Fibroblast of skin of right biceps (primary cell): ENCODE results near the gene CENPB.
"Not testable (repeated sequence)": the region's sequence is repeated elsewhere in the genome, so short reads cannot be mapped to it uniquely, and the experiment has no call there.

ENCODE experiments used
- DNase-seq: peaks from one replicate; pipeline ENCODE4 v3.0.0-alpha.2; 2013

CENPB gene

GRCh38 chr20:3808544-3808943 is 22.0 kb upstream of the CENPB start:
- DNase-seq = no peak

GRCh38 chr20:3804781-3805180 is 18.2 kb upstream of the CENPB start:
- no peak for DNase-seq

- no peak for DNase-seq
Measured at GRCh38 chr20:3804254-3804751, 17.8 kb upstream of the CENPB start.

- no peak for DNase-seq
Measured at GRCh38 chr20:3803854-3804253, 17.3 kb upstream of the CENPB start.

GRCh38 chr20:3803289-3803688 is 16.7 kb upstream of the CENPB start:
- DNase-seq = no peak

- DNase-seq = no peak
Measured at GRCh38 chr20:3802524-3803239, 16.1 kb upstream of the CENPB start.

GRCh38 chr20:3801846-3802245 is 15.3 kb upstream of the CENPB start:
- no peak for DNase-seq

GRCh38 chr20:3801299-3801698 is 14.8 kb upstream of the CENPB start:
- DNase-seq = no peak

- no peak for DNase-seq
Measured at GRCh38 chr20:3800878-3801260, 14.3 kb upstream of the CENPB start.

GRCh38 chr20:3800256-3800877 is 13.8 kb upstream of the CENPB start:
- DNase-seq = no peak

GRCh38 chr20:3798908-3799248 is 12.3 kb upstream of the CENPB start:
- no peak for DNase-seq

GRCh38 chr20:3798373-3798768 is 11.8 kb upstream of the CENPB start:
- DNase-seq = no peak

GRCh38 chr20:3797592-3798372 is 11.2 kb upstream of the CENPB start:
- peak; percentile 47 for DNase-seq

- no peak for DNase-seq
Measured at GRCh38 chr20:3797226-3797545, 10.6 kb upstream of the CENPB start.

- no peak for DNase-seq
Measured at GRCh38 chr20:3796477-3797225, 10.1 kb upstream of the CENPB start.

- peak; percentile 95 for DNase-seq
Measured at GRCh38 chr20:3795511-3796468, 9.2 kb upstream of the CENPB start, which contains the start of gene CDC25B. CDC25B (plus strand) TSS chr20:3796310; CDS start chr20:3796532, 222 bp downstream.

GRCh38 chr20:3794701-3795420 is 8.3 kb upstream of the CENPB start:
- no peak for DNase-seq

- not testable (repeated sequence) for DNase-seq
Measured at GRCh38 chr20:3794168-3794567, 7.6 kb upstream of the CENPB start.

- DNase-seq = not testable (repeated sequence)
Measured at GRCh38 chr20:3789201-3789600, 2.7 kb upstream of the CENPB start.

- DNase-seq = no peak
Measured at GRCh38 chr20:3788685-3789155, 2.2 kb upstream of the CENPB start.
